GM21619 (cell line): ENCODE data around the gene FIP1L1.

Experiments
- ATAC-seq: cut with Tn5 transposase; IDR thresholded peaks from one replicate; pipeline ENCODE4 v1.9.1; 2021; ENCODE audit not compliant: unreplicated experiment

FIP1L1 gene

GRCh38 chr4:53498706-53499105, 121.3 kb downstream of the FIP1L1 start:
- ATAC-seq, result no peak

- ATAC-seq, result no peak
These were observed 122.3 kb downstream of the FIP1L1 start for GRCh38 chr4:53499791-53500190.

- ATAC-seq, result no peak
These were observed 123.1 kb downstream of the FIP1L1 start for GRCh38 chr4:53500546-53500945.

GRCh38 chr4:53501561-53501960, 124.1 kb downstream of the FIP1L1 start:
- no peak for ATAC-seq

GRCh38 chr4:53502094-53502493, 124.7 kb downstream of the FIP1L1 start:
- ATAC-seq, result no peak

- ATAC-seq, result no peak
These were observed 128.5 kb downstream of the FIP1L1 start for GRCh38 chr4:53505947-53506346.

GRCh38 chr4:53507058-53507457, 129.6 kb downstream of the FIP1L1 start:
- ATAC-seq, result no peak

GRCh38 chr4:53507671-53508286, 130.3 kb downstream of the FIP1L1 start:
- ATAC-seq, result no peak

- ATAC-seq, result no peak
These were observed 131.0 kb downstream of the FIP1L1 start for GRCh38 chr4:53508446-53508845.

GRCh38 chr4:53510321-53510720, 132.9 kb downstream of the FIP1L1 start:
- ATAC-seq, result no peak
